ENCODE results near the gene LINGO4.

LINGO4 gene, protein sequence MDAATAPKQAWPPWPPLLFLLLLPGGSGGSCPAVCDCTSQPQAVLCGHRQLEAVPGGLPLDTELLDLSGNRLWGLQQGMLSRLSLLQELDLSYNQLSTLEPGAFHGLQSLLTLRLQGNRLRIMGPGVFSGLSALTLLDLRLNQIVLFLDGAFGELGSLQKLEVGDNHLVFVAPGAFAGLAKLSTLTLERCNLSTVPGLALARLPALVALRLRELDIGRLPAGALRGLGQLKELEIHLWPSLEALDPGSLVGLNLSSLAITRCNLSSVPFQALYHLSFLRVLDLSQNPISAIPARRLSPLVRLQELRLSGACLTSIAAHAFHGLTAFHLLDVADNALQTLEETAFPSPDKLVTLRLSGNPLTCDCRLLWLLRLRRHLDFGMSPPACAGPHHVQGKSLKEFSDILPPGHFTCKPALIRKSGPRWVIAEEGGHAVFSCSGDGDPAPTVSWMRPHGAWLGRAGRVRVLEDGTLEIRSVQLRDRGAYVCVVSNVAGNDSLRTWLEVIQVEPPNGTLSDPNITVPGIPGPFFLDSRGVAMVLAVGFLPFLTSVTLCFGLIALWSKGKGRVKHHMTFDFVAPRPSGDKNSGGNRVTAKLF

DNA sequence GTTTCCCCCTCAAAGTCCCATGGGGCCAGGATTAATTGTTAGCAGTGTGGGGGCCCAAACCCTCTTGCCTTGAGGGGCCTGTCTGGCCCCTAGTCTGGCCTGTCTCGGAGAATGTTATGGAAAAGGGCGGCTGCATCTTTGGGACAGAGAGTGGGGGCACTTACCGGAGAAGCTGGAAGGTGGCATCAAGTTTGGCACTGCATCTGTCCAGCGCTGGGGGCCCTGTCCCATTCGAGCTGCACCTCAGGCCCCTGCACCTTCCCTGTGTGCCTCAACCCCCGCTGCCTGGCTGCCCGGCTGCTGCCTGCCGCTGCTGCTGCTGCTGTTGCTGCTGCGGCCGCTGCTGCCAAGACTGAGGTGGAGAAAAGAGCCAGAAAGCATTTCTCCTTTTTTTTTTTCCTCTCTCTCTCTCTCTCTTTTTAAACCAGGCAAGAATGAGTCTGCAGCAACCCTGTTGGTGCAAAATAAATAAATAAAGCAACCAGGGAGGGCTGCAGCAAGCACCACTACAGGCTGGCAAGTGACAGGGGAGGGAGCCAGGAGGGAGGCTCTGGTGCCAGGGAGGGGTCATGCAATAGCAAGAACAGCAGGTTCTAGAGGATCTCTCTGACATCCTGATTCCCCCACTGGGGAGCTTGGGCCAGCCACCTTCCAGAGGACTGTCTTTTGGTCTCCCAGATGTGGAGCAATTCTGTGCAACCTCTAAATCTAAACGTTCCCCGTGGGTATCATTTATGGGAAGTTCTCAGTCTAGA is at the start of gene LINGO4:
Gene LINGO4 (minus strand): TSS at position 354 of the 755 bp plus-strand sequence. CDS start 2,715 bp downstream, outside the sequence.
- Histone ChIP-seq H3K9me3 (ENCODE audit: control insufficient read depth, insufficient read depth, low read length) (no peaks in the 10 kb centered on the region), H3K4me3 (ENCODE audit: low read length) (no peak within 1 kb of the TSS), H3K79me2 (ENCODE audit: control insufficient read depth, low read length) (no peaks in the 10 kb centered on the region), H4K20me1 (ENCODE audit: control insufficient read depth, insufficient read depth, low read depth, low read length) (no peaks in the 10 kb centered on the region), H3F3A (ENCODE audit: control insufficient read depth, insufficient read depth) (no peaks in the 10 kb centered on the region), H3K27ac (ENCODE audit: low read depth, low read length) (no peak within 1 kb of the TSS), H3K9me2 (replicated peaks; ENCODE audit: control insufficient read depth, low read length) (no peaks in the 10 kb centered on the region), H3K36me3 (ENCODE audit: control insufficient read depth, low read length) (no peaks in the 10 kb centered on the region), H3K4me2 (ENCODE audit: low read length) (peak within 1 kb of the TSS; percentile 28), H3K4me1 (ENCODE audit: control insufficient read depth, low read length) (peaks cover 13% of the 10 kb centered on the region), H3K27me3 (ENCODE audit: control insufficient read depth, low read length) (peaks cover 17% of the 10 kb centered on the region)
- TF ChIP-seq, protein P1, sequence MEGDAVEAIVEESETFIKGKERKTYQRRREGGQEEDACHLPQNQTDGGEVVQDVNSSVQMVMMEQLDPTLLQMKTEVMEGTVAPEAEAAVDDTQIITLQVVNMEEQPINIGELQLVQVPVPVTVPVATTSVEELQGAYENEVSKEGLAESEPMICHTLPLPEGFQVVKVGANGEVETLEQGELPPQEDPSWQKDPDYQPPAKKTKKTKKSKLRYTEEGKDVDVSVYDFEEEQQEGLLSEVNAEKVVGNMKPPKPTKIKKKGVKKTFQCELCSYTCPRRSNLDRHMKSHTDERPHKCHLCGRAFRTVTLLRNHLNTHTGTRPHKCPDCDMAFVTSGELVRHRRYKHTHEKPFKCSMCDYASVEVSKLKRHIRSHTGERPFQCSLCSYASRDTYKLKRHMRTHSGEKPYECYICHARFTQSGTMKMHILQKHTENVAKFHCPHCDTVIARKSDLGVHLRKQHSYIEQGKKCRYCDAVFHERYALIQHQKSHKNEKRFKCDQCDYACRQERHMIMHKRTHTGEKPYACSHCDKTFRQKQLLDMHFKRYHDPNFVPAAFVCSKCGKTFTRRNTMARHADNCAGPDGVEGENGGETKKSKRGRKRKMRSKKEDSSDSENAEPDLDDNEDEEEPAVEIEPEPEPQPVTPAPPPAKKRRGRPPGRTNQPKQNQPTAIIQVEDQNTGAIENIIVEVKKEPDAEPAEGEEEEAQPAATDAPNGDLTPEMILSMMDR (IDR thresholded peaks at IDR 0.05; ENCODE audit: low read depth, low read length, poor library complexity, severe bottlenecking), result no peak
- no peak for TF ChIP-seq EZH2phosphoT487 (IDR thresholded peaks at IDR 0.05; ENCODE audit: borderline replicate concordance, low read length)

DNA sequence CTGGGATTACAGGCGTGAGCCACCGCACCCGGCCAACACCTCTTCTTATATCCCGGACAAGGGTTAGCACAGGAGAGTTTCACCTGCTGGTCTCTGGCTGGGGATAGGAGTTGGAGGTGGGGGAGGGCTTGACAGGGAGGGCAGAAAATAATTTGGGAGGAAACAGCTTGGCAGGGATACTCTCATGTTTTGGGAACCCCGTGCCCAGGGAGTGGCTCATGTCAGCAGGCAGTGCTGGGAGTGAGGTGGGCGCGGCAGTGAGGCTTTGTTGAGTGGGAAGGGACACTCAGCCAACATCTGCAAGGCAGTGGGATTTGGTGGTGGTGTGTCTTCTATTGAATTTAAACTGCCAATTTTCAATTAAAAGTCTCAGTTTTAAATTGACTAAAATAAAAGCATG is 49.4 kb upstream of the LINGO4 start:
- Histone ChIP-seq H4K20me1 (ENCODE audit: control insufficient read depth, insufficient read depth, low read depth, low read length) (no peaks in the 10 kb centered on the region), H3K27me3 (ENCODE audit: control insufficient read depth, low read length) (peaks cover 6% of the 10 kb centered on the region)

DNA sequence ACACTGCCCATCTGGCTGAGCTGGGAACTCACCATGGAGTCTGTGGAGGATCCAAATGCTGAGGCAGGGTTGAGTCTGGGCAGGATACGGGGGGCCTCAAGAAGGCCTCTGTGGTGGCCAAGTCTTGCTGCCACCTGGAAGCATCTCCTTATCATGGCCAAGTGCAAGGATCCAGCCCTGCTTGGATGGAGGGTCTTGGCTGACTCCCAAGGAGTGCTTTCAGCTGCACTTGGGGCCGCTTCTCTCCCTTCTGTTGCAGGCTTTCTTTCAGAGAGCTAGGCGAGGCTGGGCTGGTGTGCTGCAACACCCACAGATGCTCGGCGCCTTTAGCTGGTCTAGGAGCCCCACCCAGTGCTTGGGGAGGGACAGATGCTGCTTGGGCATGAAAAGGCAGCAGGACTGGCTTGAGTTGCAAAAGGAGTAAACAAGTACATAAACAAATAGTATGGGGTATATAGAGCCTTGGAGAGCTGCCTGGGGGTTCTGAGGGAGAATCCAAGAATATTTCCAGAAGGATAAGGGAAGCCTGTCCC is 48.3 kb upstream of the LINGO4 start, which contains the start of gene THEM5:
Gene THEM5 (minus strand): TSS at position 302 of the 533 bp plus-strand sequence. CDS start 147 bp downstream, at position 155.
- no peak within 1 kb of the TSS for H3K4me2 ChIP-seq (ENCODE audit: low read length)
- no peak for TF ChIP-seq EZH2phosphoT487 (IDR thresholded peaks at IDR 0.05; ENCODE audit: borderline replicate concordance, low read length)
- TF ChIP-seq, protein P1 (IDR thresholded peaks at IDR 0.05; ENCODE audit: low read depth, low read length, poor library complexity, severe bottlenecking), result no peak
- H3K4me1 ChIP-seq (ENCODE audit: control insufficient read depth, low read length), result no peaks in the 10 kb centered on the region
- no peak within 1 kb of the TSS for H3K27ac ChIP-seq (ENCODE audit: low read depth, low read length)
- H3K27me3 ChIP-seq (ENCODE audit: control insufficient read depth, low read length), result peaks cover 11% of the 10 kb centered on the region
- H4K20me1 ChIP-seq (ENCODE audit: control insufficient read depth, insufficient read depth, low read depth, low read length), result no peaks in the 10 kb centered on the region
- H3K4me3 ChIP-seq (ENCODE audit: low read length), result no peak within 1 kb of the TSS
- no peaks in the 10 kb centered on the region for H3K36me3 ChIP-seq (ENCODE audit: control insufficient read depth, low read length)
- H3F3A ChIP-seq (ENCODE audit: control insufficient read depth, insufficient read depth), result no peaks in the 10 kb centered on the region
- no peaks in the 10 kb centered on the region for H3K9me2 ChIP-seq (replicated peaks; ENCODE audit: control insufficient read depth, low read length)
- no peaks in the 10 kb centered on the region for H3K79me2 ChIP-seq (ENCODE audit: control insufficient read depth, low read length)
- H3K9me3 ChIP-seq (ENCODE audit: control insufficient read depth, insufficient read depth, low read length), result no peaks in the 10 kb centered on the region

More for the DNA sequence above, 49.4 kb upstream of the LINGO4 start:
- Histone ChIP-seq H3K36me3 (ENCODE audit: control insufficient read depth, low read length) (no peaks in the 10 kb centered on the region), H3K9me2 (replicated peaks; ENCODE audit: control insufficient read depth, low read length) (no peaks in the 10 kb centered on the region), H3K4me2 (ENCODE audit: low read length) (no peak overlapping the region), H3K79me2 (ENCODE audit: control insufficient read depth, low read length) (no peaks in the 10 kb centered on the region), H3K4me1 (ENCODE audit: control insufficient read depth, low read length) (peaks cover 2% of the 10 kb centered on the region), H3K9me3 (ENCODE audit: control insufficient read depth, insufficient read depth, low read length) (no peaks in the 10 kb centered on the region), H3K4me3 (ENCODE audit: low read length) (no peak overlapping the region), H3F3A (ENCODE audit: control insufficient read depth, insufficient read depth) (no peaks in the 10 kb centered on the region), H3K27ac (ENCODE audit: low read depth, low read length) (no peak overlapping the region)
- TF ChIP-seq, protein P1 (IDR thresholded peaks at IDR 0.05; ENCODE audit: low read depth, low read length, poor library complexity, severe bottlenecking), result no peak
- TF ChIP-seq EZH2phosphoT487 (IDR thresholded peaks at IDR 0.05; ENCODE audit: borderline replicate concordance, low read length), result no peak
